ENCODE results near the gene SELENOO.

Gene SELENOO

GRCh38 chr22:50169181-50169759 lies 31.5 kb upstream of the SELENOO start:
- no peaks in the 10 kb centered on the region for H3K9me3 ChIP-seq (ENCODE audit: control insufficient read depth, insufficient read depth, low read length)
- H3K4me1 ChIP-seq (ENCODE audit: insufficient read depth, low read length): no peaks in the 10 kb centered on the region
- peak overlapping the region; percentile 23; the same call in 1 of the 2 replicates for H3K9ac ChIP-seq (ENCODE audit: low read depth, low read length)
- H3K36me3 ChIP-seq (ENCODE audit: insufficient read depth, low read length): no peaks in the 10 kb centered on the region

- Histone ChIP-seq H3K9me3 (ENCODE audit: control insufficient read depth, insufficient read depth, low read length) (no peaks in the 10 kb centered on the region), H3K9ac (ENCODE audit: low read depth, low read length) (peak overlapping the region; percentile 24; the same call in 1 of the 2 replicates), H3K4me1 (ENCODE audit: insufficient read depth, low read length) (no peaks in the 10 kb centered on the region), H3K36me3 (ENCODE audit: insufficient read depth, low read length) (no peaks in the 10 kb centered on the region)
Measured at GRCh38 chr22:50169774-50170341, 31.0 kb upstream of the SELENOO start.

DNA sequence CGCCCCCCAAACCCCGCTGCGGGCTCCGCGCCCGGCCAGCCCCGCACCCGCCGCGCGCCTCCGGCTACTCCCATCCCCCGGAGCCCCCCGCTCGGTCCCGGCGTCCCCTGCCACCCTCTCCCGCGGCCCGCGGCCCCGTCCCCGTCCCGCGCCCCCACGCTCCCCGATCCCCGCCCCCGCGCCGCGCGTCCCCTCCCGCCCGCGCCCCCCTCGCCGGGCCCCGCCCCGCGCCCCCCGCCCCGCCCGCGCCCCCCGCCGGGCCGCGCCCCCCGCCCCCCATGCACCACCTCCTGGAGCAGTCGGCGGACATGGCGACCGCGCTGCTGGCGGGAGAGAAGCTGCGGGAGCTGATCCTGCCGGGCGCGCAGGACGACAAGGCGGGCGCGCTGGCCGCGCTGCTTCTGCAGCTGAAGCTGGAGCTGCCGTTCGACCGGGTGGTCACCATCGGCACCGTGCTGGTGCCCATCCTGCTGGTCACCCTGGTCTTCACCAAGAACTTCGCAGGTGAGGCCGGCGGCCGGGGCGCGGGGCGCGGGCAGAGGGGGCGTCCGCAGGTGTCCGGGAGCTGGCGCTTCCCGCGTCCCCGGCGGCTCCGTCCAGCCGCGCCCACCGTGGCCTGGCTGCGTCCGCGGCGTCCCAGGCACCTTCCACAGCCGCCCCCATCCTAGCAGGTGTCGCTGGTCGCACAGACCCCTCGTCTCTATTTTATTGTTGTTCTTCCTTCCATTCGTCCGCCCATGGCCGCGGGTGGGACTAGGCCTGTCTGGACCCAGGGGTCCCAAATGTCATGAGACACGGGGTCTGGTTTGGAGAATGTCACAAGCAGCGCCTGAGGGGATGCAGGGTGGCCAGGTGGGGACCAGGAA lies 30.1 kb upstream of the SELENOO start, which contains the start of gene PANX2:
Gene PANX2, plus strand, starts transcription at position 279 of the 866 bp plus-strand sequence. Its CDS starts 0 bp downstream, at position 279.
- H3K4me1 ChIP-seq (ENCODE audit: insufficient read depth, low read length): no peaks in the 10 kb centered on the region
- peak within 1 kb of the TSS; percentile 61; the same call in 1 of the 2 replicates for H3K9ac ChIP-seq (ENCODE audit: low read depth, low read length)

DNA sequence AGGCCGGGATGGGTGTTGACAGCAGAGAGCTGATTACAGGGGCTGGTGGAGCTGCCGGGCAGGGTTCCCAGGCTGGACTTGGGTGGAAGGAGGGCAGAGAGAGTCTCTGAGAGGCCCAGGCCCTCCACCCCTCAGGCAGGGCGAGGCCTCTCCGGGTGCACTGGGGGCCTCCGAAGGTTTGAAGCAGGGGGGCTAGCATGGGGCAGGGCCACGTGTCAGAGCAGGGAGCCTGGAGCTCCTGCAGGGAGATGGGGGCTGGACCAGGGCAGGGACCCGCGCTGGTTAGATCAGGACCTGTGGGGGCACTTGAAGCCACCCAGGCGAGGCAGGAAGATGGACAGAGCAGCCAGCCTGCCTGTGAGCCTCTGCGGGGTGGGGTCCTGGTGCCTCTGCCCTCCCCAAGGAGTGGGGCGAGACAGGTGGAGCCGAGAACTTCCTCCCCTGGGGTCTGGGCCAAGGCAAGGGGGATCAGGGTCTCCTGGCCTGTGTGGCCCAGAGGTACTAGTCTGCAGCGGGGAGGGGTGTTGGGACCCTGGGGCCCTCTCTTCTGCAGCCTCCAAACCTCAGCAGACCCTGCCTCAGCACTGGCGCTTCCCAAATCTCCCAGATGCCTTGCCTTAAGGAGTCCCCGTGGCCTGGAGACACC lies 29.4 kb upstream of the SELENOO start:
- no peaks in the 10 kb centered on the region for H3K9me3 ChIP-seq (ENCODE audit: control insufficient read depth, insufficient read depth, low read length)
- peak overlapping the region; percentile 61; the same call in 1 of the 2 replicates for H3K9ac ChIP-seq (ENCODE audit: low read depth, low read length)
- H3K4me1 ChIP-seq (ENCODE audit: insufficient read depth, low read length): no peaks in the 10 kb centered on the region
- H3K36me3 ChIP-seq (ENCODE audit: insufficient read depth, low read length): no peaks in the 10 kb centered on the region

More for the DNA sequence above, 30.1 kb upstream of the SELENOO start, which contains the start of gene PANX2:
- H3K36me3 ChIP-seq (ENCODE audit: insufficient read depth, low read length): no peaks in the 10 kb centered on the region
- no peaks in the 10 kb centered on the region for H3K9me3 ChIP-seq (ENCODE audit: control insufficient read depth, insufficient read depth, low read length)

DNA sequence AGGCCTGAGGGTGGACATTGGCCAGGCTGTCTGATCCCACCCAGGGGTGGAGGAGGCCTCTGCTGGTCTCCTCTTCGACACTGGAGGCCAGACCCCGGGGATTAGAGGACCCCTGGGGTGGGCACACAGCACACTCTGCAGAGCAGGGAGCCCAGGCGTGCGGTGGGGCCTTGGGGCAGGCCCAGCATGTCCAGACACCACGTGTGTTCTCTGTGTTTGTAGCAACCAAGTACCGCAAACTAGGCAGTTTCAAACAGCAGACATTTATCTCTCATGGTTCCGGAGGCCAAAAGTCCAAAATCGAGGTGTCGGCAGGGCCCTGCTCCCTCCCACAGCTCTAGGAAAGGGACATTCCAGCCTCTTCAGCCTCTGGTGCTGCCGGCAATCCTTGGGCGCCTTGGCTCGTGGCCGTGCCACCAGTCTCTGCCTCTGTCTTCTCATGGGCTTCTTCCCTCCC lies 28.8 kb upstream of the SELENOO start:
- Histone ChIP-seq H3K36me3 (ENCODE audit: insufficient read depth, low read length) (no peaks in the 10 kb centered on the region), H3K9ac (ENCODE audit: low read depth, low read length) (no peak overlapping the region), H3K4me1 (ENCODE audit: insufficient read depth, low read length) (no peaks in the 10 kb centered on the region), H3K9me3 (ENCODE audit: control insufficient read depth, insufficient read depth, low read length) (no peaks in the 10 kb centered on the region)

- no peak overlapping the region for H3K9ac ChIP-seq (ENCODE audit: low read depth, low read length)
- no peaks in the 10 kb centered on the region for H3K9me3 ChIP-seq (ENCODE audit: control insufficient read depth, insufficient read depth, low read length)
- H3K4me1 ChIP-seq (ENCODE audit: insufficient read depth, low read length): no peaks in the 10 kb centered on the region
- no peaks in the 10 kb centered on the region for H3K36me3 ChIP-seq (ENCODE audit: insufficient read depth, low read length)
Measured at GRCh38 chr22:50173311-50173982, 27.4 kb upstream of the SELENOO start.

DNA sequence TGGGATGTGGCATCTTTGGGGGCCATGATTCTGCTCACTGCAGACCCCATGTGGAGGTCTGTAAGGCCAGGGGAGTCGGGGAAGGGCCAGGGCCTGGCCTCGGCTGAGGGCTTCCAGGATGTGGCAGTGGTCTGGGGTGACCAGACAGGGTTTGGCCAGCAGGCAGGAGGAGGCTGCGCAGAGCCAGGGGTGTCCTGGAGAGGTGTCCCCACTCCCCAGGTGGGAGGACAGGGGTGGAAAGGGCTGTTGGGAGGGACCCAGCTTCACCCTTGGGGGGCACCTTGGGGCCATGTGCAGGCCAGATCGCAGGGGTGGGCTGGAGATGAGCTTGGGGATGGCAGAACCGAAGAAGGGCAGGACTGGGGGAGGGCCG lies 26.8 kb upstream of the SELENOO start:
- Histone ChIP-seq H3K9me3 (ENCODE audit: control insufficient read depth, insufficient read depth, low read length) (no peaks in the 10 kb centered on the region), H3K36me3 (ENCODE audit: insufficient read depth, low read length) (no peaks in the 10 kb centered on the region), H3K9ac (ENCODE audit: low read depth, low read length) (no peak overlapping the region), H3K4me1 (ENCODE audit: insufficient read depth, low read length) (no peaks in the 10 kb centered on the region)

DNA sequence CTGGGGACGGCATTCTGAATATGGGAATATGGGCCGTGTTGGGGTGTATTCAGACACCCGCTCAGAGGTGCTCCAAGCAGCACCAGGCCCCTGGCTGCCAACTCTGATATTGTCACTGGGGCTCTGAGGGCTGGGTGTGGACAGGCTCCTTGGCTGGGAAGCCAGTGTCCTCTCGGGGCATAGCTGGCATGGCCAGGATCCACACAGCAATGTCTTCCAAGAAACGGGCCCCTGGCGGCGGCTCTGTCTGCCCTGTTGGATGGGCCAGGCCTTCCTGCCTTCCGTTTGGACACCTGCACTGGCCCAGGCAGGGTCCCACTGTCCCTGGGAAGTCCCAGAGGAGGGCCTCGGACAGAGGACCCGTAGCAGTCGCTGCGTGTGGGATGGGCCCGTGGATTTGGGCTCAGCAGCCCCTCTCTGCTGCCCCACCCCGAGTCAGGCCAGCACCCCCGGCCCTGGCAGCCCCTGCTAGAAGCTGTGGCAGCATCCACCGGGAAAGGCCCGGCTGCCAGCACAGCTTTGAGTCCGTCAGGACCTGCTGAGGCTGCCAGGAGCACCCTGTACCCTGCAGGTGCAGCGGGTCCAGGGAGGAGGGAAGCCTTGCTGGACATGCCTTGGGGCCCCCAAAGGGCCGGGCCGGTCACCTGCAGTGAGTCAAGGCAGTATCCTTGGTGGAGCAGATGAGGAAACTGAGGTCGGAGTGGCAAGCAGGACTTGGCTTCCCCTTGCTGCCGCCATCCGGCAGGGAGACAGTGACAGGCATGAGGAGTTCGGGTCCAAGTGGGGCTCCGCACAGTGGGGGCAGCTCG lies 26.2 kb upstream of the SELENOO start:
- H3K9ac ChIP-seq (ENCODE audit: low read depth, low read length): no peak overlapping the region
- no peaks in the 10 kb centered on the region for H3K4me1 ChIP-seq (ENCODE audit: insufficient read depth, low read length)
- H3K36me3 ChIP-seq (ENCODE audit: insufficient read depth, low read length): no peaks in the 10 kb centered on the region
- H3K9me3 ChIP-seq (ENCODE audit: control insufficient read depth, insufficient read depth, low read length): no peaks in the 10 kb centered on the region

DNA sequence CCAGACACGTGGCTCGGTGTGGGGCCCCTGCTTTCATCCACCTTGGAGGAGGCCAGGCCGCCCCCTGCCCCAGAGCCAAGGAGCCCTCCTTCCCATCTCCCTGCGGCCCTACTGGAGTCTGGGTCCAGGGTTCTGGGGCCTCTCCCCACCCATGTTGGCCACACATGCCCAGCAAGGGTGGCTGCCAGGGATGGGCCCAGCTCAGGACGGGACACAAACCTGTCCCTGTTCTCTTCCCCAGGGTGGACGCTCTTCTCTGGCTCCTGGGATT lies 25.7 kb upstream of the SELENOO start:
- Histone ChIP-seq H3K9me3 (ENCODE audit: control insufficient read depth, insufficient read depth, low read length) (no peaks in the 10 kb centered on the region), H3K9ac (ENCODE audit: low read depth, low read length) (no peak overlapping the region), H3K4me1 (ENCODE audit: insufficient read depth, low read length) (no peaks in the 10 kb centered on the region), H3K36me3 (ENCODE audit: insufficient read depth, low read length) (no peaks in the 10 kb centered on the region)

DNA sequence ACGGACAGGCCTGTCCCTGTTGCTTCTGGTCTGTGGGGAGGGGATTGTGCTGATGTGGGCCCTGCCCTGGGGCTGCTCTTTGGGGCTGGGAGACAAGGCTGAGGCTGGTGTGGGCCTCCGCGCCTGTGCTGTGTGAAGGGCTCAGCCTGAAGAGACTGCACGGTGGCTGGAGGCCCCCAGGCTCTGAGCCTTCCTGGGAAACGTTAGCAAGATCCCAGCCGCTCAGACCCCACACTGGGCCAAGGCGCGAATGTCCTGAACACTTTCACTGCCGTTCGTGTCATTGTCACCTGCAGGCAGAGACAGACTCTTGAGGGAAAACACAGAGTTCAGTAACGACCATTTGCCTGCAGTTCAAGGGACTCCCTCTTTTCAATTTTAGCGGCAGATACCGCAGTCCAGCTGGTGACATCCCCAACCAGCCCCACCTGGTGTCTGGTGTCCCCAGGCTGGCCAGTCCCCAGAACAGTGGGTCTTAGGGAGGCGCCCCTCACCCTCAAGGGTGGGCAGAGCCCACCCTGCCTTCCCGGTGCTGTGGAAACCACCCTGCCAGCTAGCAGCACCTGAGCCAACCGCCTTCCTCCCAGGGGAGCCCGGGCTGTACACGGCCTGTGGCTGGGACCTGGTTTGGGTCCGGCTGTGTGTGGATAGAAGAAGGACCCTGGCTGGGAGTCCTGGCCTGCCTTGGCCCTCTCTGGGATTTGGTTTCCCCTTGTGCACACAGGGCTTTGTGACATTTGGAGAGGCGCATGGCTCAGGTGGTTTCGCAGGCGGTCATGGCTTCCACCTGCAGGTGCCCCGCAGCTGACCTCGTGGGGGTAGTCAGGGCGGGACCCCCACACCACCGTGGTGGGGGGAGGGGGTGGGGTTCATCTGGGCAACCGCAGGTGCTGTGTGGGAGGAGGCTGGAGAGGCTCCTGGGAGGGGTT lies 24.6 kb upstream of the SELENOO start:
- no peak overlapping the region for H3K9ac ChIP-seq (ENCODE audit: low read depth, low read length)
- H3K36me3 ChIP-seq (ENCODE audit: insufficient read depth, low read length): no peaks in the 10 kb centered on the region
- no peaks in the 10 kb centered on the region for H3K4me1 ChIP-seq (ENCODE audit: insufficient read depth, low read length)
- no peaks in the 10 kb centered on the region for H3K9me3 ChIP-seq (ENCODE audit: control insufficient read depth, insufficient read depth, low read length)

DNA sequence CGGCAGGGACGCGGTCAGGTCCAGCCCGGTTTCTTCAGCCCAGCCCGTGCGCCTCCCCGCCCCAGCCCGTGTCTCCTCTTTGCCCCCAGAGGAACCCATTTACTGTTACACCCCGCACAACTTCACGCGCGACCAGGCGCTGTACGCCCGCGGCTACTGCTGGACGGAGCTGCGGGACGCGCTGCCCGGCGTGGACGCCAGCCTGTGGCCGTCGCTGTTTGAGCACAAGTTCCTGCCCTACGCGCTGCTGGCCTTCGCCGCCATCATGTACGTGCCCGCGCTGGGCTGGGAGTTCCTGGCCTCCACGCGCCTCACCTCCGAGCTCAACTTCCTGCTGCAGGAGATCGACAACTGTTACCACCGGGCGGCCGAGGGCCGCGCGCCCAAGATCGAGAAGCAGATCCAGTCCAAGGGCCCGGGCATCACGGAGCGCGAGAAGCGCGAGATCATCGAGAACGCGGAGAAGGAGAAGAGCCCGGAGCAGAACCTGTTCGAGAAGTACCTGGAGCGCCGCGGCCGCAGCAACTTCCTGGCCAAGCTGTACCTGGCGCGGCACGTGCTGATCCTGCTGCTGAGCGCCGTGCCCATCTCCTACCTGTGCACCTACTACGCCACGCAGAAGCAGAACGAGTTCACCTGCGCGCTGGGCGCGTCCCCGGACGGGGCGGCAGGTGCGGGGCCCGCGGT lies 23.8 kb upstream of the SELENOO start:
- Histone ChIP-seq H3K4me1 (ENCODE audit: insufficient read depth, low read length) (no peaks in the 10 kb centered on the region), H3K36me3 (ENCODE audit: insufficient read depth, low read length) (no peaks in the 10 kb centered on the region), H3K9me3 (ENCODE audit: control insufficient read depth, insufficient read depth, low read length) (no peaks in the 10 kb centered on the region), H3K9ac (ENCODE audit: low read depth, low read length) (no peak overlapping the region)
